ENCODE data around the gene KLHL29.

DNA sequence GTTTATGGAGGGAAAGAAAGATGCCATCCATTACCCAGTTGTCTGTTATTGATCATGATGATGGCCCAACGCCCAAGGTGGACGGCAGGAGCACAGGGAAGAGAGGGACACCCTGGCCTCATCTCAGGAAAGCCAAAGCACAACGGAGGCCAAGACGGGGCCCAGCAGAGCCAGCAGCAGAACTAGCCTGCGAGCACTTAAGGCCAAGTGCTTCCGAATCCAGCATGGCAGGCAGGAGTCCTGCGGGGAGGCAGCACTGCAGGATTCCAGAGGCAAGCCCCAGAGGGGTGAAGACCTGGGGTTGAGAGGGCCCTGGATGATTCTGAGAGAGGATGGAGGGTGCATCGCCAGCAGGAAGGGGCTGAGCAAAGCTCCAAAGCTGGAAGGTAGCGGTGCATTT, 28.3 kb upstream of the KLHL29 start:
- no peak for TF ChIP-seq POLR2A (IDR thresholded peaks at IDR 0.05; ENCODE audit: low read depth, low read length)
- no peak for TF ChIP-seq TAF1 (IDR thresholded peaks at IDR 0.05; ENCODE audit: low read depth, low read length)
- no peak for TF ChIP-seq POLR2AphosphoS5 (IDR thresholded peaks at IDR 0.05; ENCODE audit: low read depth, low read length)
- no peak for TF ChIP-seq SPI1 (IDR thresholded peaks at IDR 0.05; ENCODE audit: low read depth, low read length)
- TF ChIP-seq PAX5 (IDR thresholded peaks at IDR 0.05; ENCODE audit: insufficient read depth, low read length, severe bottlenecking), result no peak
